HPDE6-E6E7 (cell line): ENCODE measurements around the gene DNAH9.

ENCODE experiments used
- DNase-seq: peaks from one replicate; pipeline ENCODE4 v3.0.0; 2011; ENCODE audit warnings: missing footprints; ENCODE audit errors: extremely low spot score

Gene DNAH9

GRCh38 chr17:11610999-11611566, 12.8 kb downstream of the DNAH9 start:
- no peak for DNase-seq

- DNase-seq, result no peak
Measured at GRCh38 chr17:11612956-11613355, 14.7 kb downstream of the DNAH9 start.

GRCh38 chr17:11618861-11619566, 20.7 kb downstream of the DNAH9 start:
- no peak for DNase-seq

GRCh38 chr17:11622492-11622891, 24.2 kb downstream of the DNAH9 start:
- DNase-seq, result no peak

GRCh38 chr17:11624976-11625375, 26.7 kb downstream of the DNAH9 start:
- no peak for DNase-seq

- no peak for DNase-seq
Measured at GRCh38 chr17:11625878-11626277, 27.6 kb downstream of the DNAH9 start.

- DNase-seq, result no peak
Measured at GRCh38 chr17:11627301-11627940, 29.2 kb downstream of the DNAH9 start.

- DNase-seq, result no peak
Measured at GRCh38 chr17:11628374-11628773, 30.1 kb downstream of the DNAH9 start.

GRCh38 chr17:11628831-11629230, 30.6 kb downstream of the DNAH9 start:
- DNase-seq, result no peak

- no peak for DNase-seq
Measured at GRCh38 chr17:11636771-11637170, 38.5 kb downstream of the DNAH9 start.

GRCh38 chr17:11637796-11638195, 39.5 kb downstream of the DNAH9 start:
- no peak for DNase-seq

- no peak for DNase-seq
Measured at GRCh38 chr17:11638700-11639265, 40.5 kb downstream of the DNAH9 start.

- DNase-seq, result no peak
Measured at GRCh38 chr17:11639736-11640462, 41.6 kb downstream of the DNAH9 start.

- no peak for DNase-seq
Measured at GRCh38 chr17:11640463-11640814, 42.2 kb downstream of the DNAH9 start.

- no peak for DNase-seq
Measured at GRCh38 chr17:11641521-11642275, 43.4 kb downstream of the DNAH9 start.

GRCh38 chr17:11642655-11643054, 44.4 kb downstream of the DNAH9 start:
- DNase-seq, result no peak

- no peak for DNase-seq
Measured at GRCh38 chr17:11643851-11644250, 45.6 kb downstream of the DNAH9 start.

- no peak for DNase-seq
Measured at GRCh38 chr17:11644265-11645212, 46.3 kb downstream of the DNAH9 start.

GRCh38 chr17:11645426-11645825, 47.2 kb downstream of the DNAH9 start:
- no peak for DNase-seq

- no peak for DNase-seq
Measured at GRCh38 chr17:11651089-11651488, 52.8 kb downstream of the DNAH9 start.
